HG02938 (cell line): ENCODE results near the gene FHDC1.

Experiments
- ATAC-seq: cut with Tn5 transposase; IDR thresholded peaks from one replicate; pipeline ENCODE4 v1.9.1; 2021; ENCODE audit warnings: mild to moderate bottlenecking, moderate library complexity; ENCODE audit not compliant: unreplicated experiment

The FHDC1 gene

GRCh38 chr4:152929888-152930287, 6.2 kb upstream of the FHDC1 start:
- ATAC-seq = no peak

- no peak for ATAC-seq
Observed at GRCh38 chr4:152935143-152935542, 980 bp upstream of the FHDC1 start.

- no peak for ATAC-seq
Observed at GRCh38 chr4:152936446-152937335, 568 bp downstream of the FHDC1 start.

- no peak for ATAC-seq
Observed at GRCh38 chr4:152937336-152938236, 1.5 kb downstream of the FHDC1 start.

GRCh38 chr4:152938237-152938947, 2.3 kb downstream of the FHDC1 start:
- ATAC-seq = no peak

- ATAC-seq = no peak
Observed at GRCh38 chr4:152939621-152940020, 3.5 kb downstream of the FHDC1 start.

- ATAC-seq = no peak
Observed at GRCh38 chr4:152940461-152940860, 4.3 kb downstream of the FHDC1 start.

- no peak for ATAC-seq
Observed at GRCh38 chr4:152941411-152941810, 5.3 kb downstream of the FHDC1 start.

- no peak for ATAC-seq
Observed at GRCh38 chr4:152942346-152942745, 6.2 kb downstream of the FHDC1 start.

GRCh38 chr4:152943672-152944071, 7.5 kb downstream of the FHDC1 start:
- ATAC-seq = no peak

GRCh38 chr4:152944666-152945320, 8.7 kb downstream of the FHDC1 start:
- ATAC-seq = no peak

GRCh38 chr4:152945639-152946038, 9.5 kb downstream of the FHDC1 start:
- ATAC-seq = no peak

- no peak for ATAC-seq
Observed at GRCh38 chr4:152946446-152946845, 10.3 kb downstream of the FHDC1 start.

- no peak for ATAC-seq
Observed at GRCh38 chr4:152947311-152947710, 11.2 kb downstream of the FHDC1 start.

- no peak for ATAC-seq
Observed at GRCh38 chr4:152949930-152950329, 13.8 kb downstream of the FHDC1 start.

GRCh38 chr4:152950402-152951274, 14.5 kb downstream of the FHDC1 start:
- ATAC-seq = no peak

GRCh38 chr4:152951348-152951747, 15.2 kb downstream of the FHDC1 start:
- ATAC-seq = no peak

GRCh38 chr4:152953514-152953913, 17.4 kb downstream of the FHDC1 start:
- ATAC-seq = no peak

- no peak for ATAC-seq
Observed at GRCh38 chr4:152954741-152955140, 18.6 kb downstream of the FHDC1 start.

GRCh38 chr4:152956147-152956546, 20.0 kb downstream of the FHDC1 start:
- ATAC-seq = no peak
